Cerebellar nuclear complex (tissue), 1 donor: ENCODE results near the gene SLC23A2.

Experiments used
- DNase-seq, 2 experiments: peaks; one replicate each; lab custom pipeline; 2025; lab: John Stamatoyannopoulos, UW

Gene SLC23A2

GRCh38 chr20:4813863-4814695 lies 187.2 kb downstream of the SLC23A2 start:
- no peak for DNase-seq

GRCh38 chr20:4813076-4813862 lies 188.0 kb downstream of the SLC23A2 start:
- no peak for DNase-seq

GRCh38 chr20:4812641-4813075 lies 188.7 kb downstream of the SLC23A2 start:
- no peak for DNase-seq

GRCh38 chr20:4812216-4812615 lies 189.1 kb downstream of the SLC23A2 start:
- DNase-seq: no peak

GRCh38 chr20:4811661-4812181 lies 189.6 kb downstream of the SLC23A2 start:
- no peak for DNase-seq

- no peak for DNase-seq
These were observed 190.1 kb downstream of the SLC23A2 start for GRCh38 chr20:4811257-4811656.

GRCh38 chr20:4810426-4811019 lies 190.8 kb downstream of the SLC23A2 start:
- DNase-seq: no peak

- no peak for DNase-seq
These were observed 191.6 kb downstream of the SLC23A2 start for GRCh38 chr20:4809707-4810106.

- no peak for DNase-seq
These were observed 192.4 kb downstream of the SLC23A2 start for GRCh38 chr20:4808872-4809271.

GRCh38 chr20:4805663-4806449 lies 195.5 kb downstream of the SLC23A2 start:
- no peak for DNase-seq

GRCh38 chr20:4802527-4802926 lies 198.8 kb downstream of the SLC23A2 start:
- DNase-seq: no peak
